Memory B cell (primary cell): ENCODE measurements around the gene CSNK1E.

Source experiments
- ATAC-seq: fragments of 150-1000 bp; cut with Tn5 transposase; 2 replicates; pipeline ENCODE4 v1.10.0; 2021; ENCODE audit warnings: low read depth, mild to moderate bottlenecking, moderate library complexity
- DNase-seq, 2 donors: peaks; one replicate each; pipeline ENCODE4 v3.0.0; 2022; ENCODE audit warnings: low spot score in 2 of 2
- H3K27ac Mint-ChIP-seq: one replicate; pipeline ENCODE4 v1.8.0; 2022; ENCODE audit warnings: mild to moderate bottlenecking, moderate library complexity, mixed read lengths
- H3K27me3 Mint-ChIP-seq: one replicate; pipeline ENCODE4 v1.8.0; 2022; ENCODE audit warnings: mixed read lengths
- H3K36me3 Mint-ChIP-seq: one replicate; pipeline ENCODE4 v1.8.0; 2022; ENCODE audit warnings: mild to moderate bottlenecking, mixed read lengths
- H3K4me1 Mint-ChIP-seq: one replicate; pipeline ENCODE4 v1.8.0; 2022; ENCODE audit warnings: mixed read lengths
- H3K4me3 Mint-ChIP-seq: one replicate; pipeline ENCODE4 v1.8.0; 2022; ENCODE audit warnings: mild to moderate bottlenecking, moderate library complexity, mixed read lengths
- H3K9me3 Mint-ChIP-seq: one replicate; pipeline ENCODE4 v1.8.0; 2022; ENCODE audit warnings: mixed read lengths

Gene CSNK1E

GRCh38 chr22:38316364-38317121, 690 bp downstream of the CSNK1E start:
- Mint-ChIP-seq H3K4me1 (peaks cover 46% of the 10 kb centered on the region), H3K4me3 (peak overlapping the region; percentile 83)
- peak; percentile 45 to 71 for DNase-seq

GRCh38 chr22:38315823-38316363, 1.3 kb downstream of the CSNK1E start:
- H3K27ac Mint-ChIP-seq = peak overlapping the region; percentile 95
- H3K27me3 Mint-ChIP-seq = no peaks in the 10 kb centered on the region
- H3K9me3 Mint-ChIP-seq = no peaks in the 10 kb centered on the region
- H3K4me3 Mint-ChIP-seq = peak overlapping the region; percentile 83
- H3K4me1 Mint-ChIP-seq = peaks cover 52% of the 10 kb centered on the region
- DNase-seq = peak in 1 of 2 donors; percentile 32
- no peak for ATAC-seq
- H3K36me3 Mint-ChIP-seq = no peaks in the 10 kb centered on the region

More at GRCh38 chr22:38316364-38317121, 690 bp downstream of the CSNK1E start:
- Mint-ChIP-seq H3K36me3 (no peaks in the 10 kb centered on the region), H3K27ac (peak overlapping the region; percentile 95), H3K9me3 (no peaks in the 10 kb centered on the region), H3K27me3 (no peaks in the 10 kb centered on the region)
- ATAC-seq = peak; percentile 61

DNA sequence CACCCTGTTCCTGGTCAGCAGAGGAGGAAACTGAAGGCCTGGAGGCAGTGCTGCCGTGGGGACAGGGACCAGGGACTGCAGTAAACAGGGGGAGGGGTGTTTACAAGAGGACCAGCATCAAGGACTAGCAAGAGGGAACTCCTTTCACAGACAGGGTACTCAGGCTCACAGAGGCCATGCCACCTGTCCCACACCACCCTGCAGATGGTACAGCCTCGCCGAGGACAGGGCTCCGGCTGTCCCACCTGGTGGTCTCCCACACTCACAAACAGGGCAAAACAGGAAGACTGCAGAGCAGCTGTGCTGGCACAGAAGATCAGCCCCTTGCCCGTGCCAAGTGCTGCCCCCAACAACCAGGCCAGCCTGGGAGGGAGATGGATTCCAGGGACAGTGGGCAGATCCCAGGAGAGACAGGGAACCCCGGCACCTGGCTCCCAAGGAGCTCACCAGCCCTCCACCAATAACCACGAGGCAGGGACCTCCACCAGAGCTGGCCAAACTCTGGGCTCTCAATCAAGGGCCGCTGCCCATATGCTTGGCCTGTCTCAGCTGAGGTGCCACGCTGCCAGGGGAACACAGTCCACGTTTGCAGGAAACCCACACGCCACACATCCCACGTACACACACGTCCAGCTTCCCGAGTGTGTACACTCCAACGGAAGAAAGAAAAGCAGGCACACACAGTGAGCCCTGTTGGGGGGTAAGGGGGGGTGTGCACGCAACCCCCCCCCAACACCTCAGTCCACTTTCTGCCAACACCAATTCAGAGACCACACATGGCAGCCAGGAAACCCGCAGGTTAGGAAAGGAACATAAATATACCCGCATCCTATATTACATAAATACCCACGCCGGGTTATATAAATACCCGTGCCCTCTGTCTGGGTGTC, 2.1 kb downstream of the CSNK1E start:
- peak overlapping the region; percentile 95 for H3K27ac Mint-ChIP-seq
- peak overlapping the region; percentile 83 for H3K4me3 Mint-ChIP-seq
- ATAC-seq = peak; percentile 13
- no peaks in the 10 kb centered on the region for H3K9me3 Mint-ChIP-seq
- no peaks in the 10 kb centered on the region for H3K36me3 Mint-ChIP-seq
- peaks cover 56% of the 10 kb centered on the region for H3K4me1 Mint-ChIP-seq
- peak in 1 of 2 donors; percentile 33 for DNase-seq
- H3K27me3 Mint-ChIP-seq = no peaks in the 10 kb centered on the region

DNA sequence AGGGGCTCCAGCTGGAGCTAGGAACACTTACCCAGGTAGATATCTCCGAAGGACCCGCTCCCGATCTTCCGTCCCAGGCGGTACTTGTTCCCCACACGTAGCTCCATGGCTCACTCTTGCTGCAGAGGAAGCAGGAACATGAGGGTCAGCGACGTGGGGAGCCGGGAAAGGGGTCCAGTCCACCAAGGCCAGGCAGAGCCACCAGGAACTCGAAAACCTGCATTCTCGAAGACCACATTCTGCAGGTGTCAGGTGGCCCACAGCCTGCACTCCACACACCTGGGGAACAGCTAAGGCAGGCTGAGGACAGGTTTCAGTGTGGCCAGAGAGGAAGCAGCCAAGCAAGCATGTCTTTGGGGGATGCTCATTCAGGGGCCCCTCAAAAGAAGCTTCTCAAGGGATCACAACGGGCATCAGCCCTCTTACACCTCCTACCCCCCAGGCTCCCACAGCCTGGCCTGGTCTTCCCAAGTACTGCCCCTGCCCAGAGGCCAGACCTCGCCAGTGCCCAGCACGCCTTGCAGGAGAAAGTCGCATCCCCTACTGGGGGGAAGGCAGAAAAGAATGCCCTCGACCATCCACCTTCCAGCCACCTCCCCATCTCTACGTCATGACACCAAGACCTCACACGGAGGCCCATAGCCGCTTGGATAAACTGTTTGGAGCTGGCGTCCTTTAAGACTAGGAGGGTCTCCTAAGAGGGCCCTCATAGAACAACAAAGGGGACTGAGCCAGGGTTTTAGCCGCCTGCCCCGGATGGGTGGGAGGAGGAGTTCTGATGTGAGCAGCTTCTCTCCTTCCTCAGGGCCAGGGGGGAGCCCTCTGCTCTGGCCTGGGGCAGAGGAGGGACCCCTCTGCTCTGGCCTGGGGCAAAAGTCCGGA, 2.9 kb downstream of the CSNK1E start:
- peak overlapping the region; percentile 83 for H3K4me3 Mint-ChIP-seq
- DNase-seq = peak in 1 of 2 donors; percentile 37
- peaks cover 56% of the 10 kb centered on the region for H3K4me1 Mint-ChIP-seq
- peak overlapping the region; percentile 95 for H3K27ac Mint-ChIP-seq
- H3K9me3 Mint-ChIP-seq = no peaks in the 10 kb centered on the region
- no peaks in the 10 kb centered on the region for H3K36me3 Mint-ChIP-seq
- H3K27me3 Mint-ChIP-seq = no peaks in the 10 kb centered on the region
- ATAC-seq = no peak

GRCh38 chr22:38313384-38313955, 3.8 kb downstream of the CSNK1E start:
- no peak for DNase-seq
- no peaks in the 10 kb centered on the region for H3K36me3 Mint-ChIP-seq
- H3K4me1 Mint-ChIP-seq = peaks cover 60% of the 10 kb centered on the region
- H3K4me3 Mint-ChIP-seq = no peak overlapping the region
- H3K9me3 Mint-ChIP-seq = no peaks in the 10 kb centered on the region
- ATAC-seq = no peak
- H3K27ac Mint-ChIP-seq = peak overlapping the region; percentile 95
- no peaks in the 10 kb centered on the region for H3K27me3 Mint-ChIP-seq

DNA sequence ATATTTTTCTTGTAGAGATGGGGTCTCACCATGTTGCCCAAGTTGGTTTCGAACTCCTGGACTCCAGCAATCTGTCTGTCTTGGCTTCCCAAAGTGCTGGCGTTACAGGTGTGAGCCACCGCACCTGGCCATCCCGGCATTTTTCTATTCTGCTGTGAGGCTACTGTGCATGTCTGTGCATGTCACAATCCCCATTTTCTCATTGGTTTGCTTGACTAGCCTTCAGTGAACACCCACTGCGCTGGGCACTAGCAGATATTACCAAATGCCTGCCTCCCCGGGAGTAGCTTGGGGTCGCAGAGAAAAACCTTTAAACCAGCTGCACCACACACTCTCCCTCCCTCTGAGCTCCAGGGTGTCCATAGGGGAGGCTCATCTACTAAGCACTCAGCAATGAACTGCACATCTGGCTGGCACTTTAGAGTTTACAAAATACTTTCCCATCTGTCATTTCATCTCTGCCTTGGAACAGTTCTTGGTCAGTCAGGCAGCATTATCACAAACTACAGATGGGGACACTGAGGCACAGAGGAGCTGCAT, 4.9 kb downstream of the CSNK1E start:
- peaks cover 2% of the 10 kb centered on the region for H3K36me3 Mint-ChIP-seq
- no peak for DNase-seq
- H3K27ac Mint-ChIP-seq = peak overlapping the region; percentile 43
- H3K9me3 Mint-ChIP-seq = no peaks in the 10 kb centered on the region
- peak overlapping the region; percentile 68 for H3K4me3 Mint-ChIP-seq
- no peak for ATAC-seq
- no peaks in the 10 kb centered on the region for H3K27me3 Mint-ChIP-seq
- H3K4me1 Mint-ChIP-seq = peaks cover 60% of the 10 kb centered on the region

- Mint-ChIP-seq H3K36me3 (peaks cover 2% of the 10 kb centered on the region), H3K27me3 (no peaks in the 10 kb centered on the region), H3K4me1 (peaks cover 60% of the 10 kb centered on the region), H3K27ac (peak overlapping the region; percentile 43), H3K9me3 (no peaks in the 10 kb centered on the region), H3K4me3 (peak overlapping the region; percentile 68)
- ATAC-seq = peak; percentile 67
- no peak for DNase-seq
Measured at GRCh38 chr22:38311323-38311620, 6.0 kb downstream of the CSNK1E start.

DNA sequence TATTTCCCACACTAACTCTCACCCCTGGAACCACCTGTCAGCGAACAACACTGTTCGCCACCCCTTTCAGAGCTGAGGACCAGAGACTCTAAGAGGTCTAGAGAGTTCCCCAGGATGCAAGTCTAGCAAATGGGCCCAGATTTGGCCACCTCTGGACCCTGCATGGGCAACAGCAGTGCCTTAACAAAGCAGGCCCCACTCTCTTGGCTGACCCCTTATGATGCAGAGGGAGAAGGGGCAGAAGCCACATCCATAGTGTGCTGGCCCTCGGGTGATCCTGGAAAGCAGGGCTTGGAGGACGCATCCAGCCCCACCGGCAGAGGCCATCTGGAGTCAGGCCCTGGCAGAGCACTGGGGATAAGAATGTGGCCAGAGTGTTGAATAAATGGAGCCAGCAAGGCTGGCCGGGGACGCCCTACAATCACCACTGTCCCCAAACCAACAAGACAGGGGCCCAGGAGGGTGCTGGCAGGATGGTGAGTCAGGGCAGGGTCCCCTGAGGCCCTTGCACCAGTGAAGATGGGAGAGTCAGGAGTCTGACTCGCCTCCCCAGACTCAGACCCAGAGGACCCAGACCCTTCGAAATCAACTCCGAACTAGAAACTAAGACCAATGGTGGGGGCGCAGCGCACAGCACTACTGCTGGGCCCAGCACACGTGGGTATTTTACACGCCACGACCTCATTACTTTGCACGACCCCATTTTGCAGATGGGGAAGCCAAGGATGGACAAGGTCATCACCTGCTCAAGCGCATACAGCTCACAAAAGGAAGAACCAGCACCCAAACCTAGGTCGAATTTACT, 6.5 kb downstream of the CSNK1E start:
- ATAC-seq = peak; percentile 2
- Mint-ChIP-seq H3K27ac (peak overlapping the region; percentile 43), H3K4me3 (peak overlapping the region; percentile 68)

DNA sequence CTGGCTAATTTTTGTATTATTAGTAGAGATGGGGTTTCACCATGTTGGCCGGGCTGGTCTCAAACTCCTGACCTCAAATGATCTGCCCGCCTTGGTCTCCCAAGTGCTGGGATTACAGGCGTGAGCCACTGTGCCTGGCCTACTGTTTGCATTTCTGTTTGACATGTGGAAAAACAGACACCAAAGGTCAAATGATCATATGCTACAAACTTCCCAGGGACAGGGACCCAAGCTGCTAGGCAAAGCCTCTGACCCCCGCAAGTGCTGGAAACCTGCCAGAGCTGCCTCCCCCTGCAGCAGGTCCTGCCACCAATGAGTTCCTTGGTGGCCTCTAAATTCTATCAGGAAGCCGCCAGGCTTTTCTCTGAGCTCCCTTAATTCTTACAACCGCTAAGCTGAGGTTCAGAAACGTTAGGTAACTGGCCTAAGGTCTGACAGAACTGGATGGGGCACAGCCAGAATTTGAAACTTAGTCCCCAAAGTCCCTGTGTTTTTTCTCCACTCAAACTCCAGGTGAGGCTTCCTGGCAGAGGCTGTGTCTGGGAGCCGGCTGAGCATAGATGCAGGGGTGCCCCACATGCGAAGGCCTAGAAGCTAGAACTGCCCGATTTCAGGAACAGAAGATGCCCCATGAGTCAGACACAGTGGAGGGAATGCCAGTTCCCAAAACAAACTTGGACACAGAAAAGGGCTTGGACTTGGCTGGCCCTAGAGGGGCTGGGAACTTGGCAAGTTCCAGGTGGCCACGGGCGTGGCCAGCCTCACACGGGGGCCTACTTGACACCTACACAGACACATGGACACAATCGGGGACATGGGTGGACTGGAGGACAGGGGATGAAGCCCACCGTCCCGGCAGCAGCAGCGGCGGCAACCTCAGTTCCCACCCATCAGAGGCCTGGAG, 7.4 kb downstream of the CSNK1E start:
- Mint-ChIP-seq H3K27me3 (no peaks in the 10 kb centered on the region), H3K4me1 (peaks cover 58% of the 10 kb centered on the region), H3K27ac (no peak overlapping the region), H3K9me3 (no peaks in the 10 kb centered on the region), H3K4me3 (no peak overlapping the region), H3K36me3 (peaks cover 2% of the 10 kb centered on the region)
- no peak for ATAC-seq
- DNase-seq = no peak

More for the DNA sequence above, 6.5 kb downstream of the CSNK1E start:
- peaks cover 62% of the 10 kb centered on the region for H3K4me1 Mint-ChIP-seq
- no peak for DNase-seq
- H3K36me3 Mint-ChIP-seq = peaks cover 2% of the 10 kb centered on the region
- no peaks in the 10 kb centered on the region for H3K27me3 Mint-ChIP-seq
- no peaks in the 10 kb centered on the region for H3K9me3 Mint-ChIP-seq

DNA sequence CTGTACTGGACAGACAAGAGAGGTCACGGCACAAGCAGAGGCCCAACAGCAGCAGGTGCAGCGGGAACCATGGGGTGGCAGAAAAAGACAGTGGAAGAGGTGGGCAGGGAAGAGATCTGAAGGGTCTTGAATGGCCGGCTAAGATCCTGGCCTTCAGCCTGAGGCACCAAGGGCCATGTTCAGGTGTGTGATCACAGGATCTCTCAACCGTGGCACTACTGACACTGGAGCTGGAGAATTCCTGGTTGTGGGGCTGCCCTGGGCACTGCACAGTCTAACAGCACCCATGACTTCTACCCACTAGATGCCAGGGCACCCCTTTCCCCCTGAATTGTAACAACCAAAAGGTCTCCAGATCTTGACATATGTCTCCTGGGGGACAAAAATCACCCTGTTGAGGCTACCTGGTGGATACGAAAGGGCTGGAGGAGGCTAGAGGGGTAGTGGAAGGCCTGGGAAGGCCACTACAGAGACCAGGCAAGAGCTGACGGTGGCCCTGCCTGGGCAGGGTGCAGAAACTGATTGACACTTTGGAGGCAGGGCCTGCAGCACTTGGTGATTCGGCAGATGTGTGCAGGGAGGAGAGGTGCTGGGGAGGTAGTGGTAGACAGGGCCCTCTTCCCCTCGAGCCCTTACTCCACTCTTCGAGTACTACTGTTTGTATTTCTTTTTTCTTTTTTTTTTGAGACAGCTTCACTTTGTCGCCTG, 8.3 kb downstream of the CSNK1E start:
- ATAC-seq (no peak), DNase-seq (no peak)
- Mint-ChIP-seq H3K4me1 (peaks cover 51% of the 10 kb centered on the region), H3K36me3 (peaks cover 2% of the 10 kb centered on the region), H3K27ac (peak overlapping the region; percentile 13), H3K9me3 (no peaks in the 10 kb centered on the region), H3K27me3 (no peaks in the 10 kb centered on the region), H3K4me3 (no peak overlapping the region)
